ENCODE measurements around the gene SLC36A2. TPM values are rescaled to one million over a fixed set of nuclear protein-coding genes. Genes with fewer than 3 reads are reported as not detected.

The SLC36A2 gene
- total RNA-seq, 1 experiment from 2014 or later = not detected

DNA sequence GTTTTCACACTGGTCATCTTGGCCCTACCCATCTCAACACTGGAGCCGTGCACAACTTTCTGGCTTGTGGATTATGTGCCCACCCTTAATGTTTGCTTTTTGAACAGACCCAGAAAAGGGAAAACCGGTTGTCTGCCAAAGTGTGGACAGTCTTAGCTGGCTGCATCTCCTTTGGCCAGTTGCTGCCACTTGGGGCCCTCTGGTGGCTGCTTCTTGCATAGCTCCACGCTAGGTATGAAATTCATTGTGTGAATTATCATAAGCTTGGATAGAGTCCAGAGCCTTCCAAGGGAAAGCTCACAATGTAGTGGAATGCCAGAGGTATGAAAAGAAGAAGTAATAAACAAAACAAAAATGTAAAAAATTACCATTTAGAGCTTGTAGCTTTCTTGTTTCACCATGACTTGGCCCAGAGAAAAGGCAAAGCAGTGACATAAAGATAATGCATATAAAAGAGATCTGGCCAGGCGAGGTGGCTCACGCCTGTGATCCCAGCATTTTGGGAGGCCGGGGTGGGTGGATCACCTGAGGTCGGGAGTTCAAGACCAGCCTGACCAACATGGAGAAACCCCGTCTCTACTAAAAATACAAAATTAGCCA, 31.3 kb downstream of the SLC36A2 start:
- no peaks in the 10 kb centered on the region for H3K9me3 ChIP-seq (ENCODE audit: low read depth, low read length, poor library complexity, severe bottlenecking)
- POLR2A ChIA-PET (ENCODE audit: low non-redundant PET) = no interaction called here
- intact Hi-C loops (cut with micrococcal nuclease; ENCODE audit: unreplicated experiment) = loop anchor here (10.0 kb wide), 1 partner anchor 339 kb away; no protein-coding TSS in a partner anchor
- no peaks in the 10 kb centered on the region for H3K4me1 ChIP-seq (ENCODE audit: insufficient read depth, low read length, poor library complexity, severe bottlenecking)
- peak; percentile 64 for DNase-seq (ENCODE audit: low spot score)
- no peak overlapping the region for H3K27ac ChIP-seq (ENCODE audit: low read depth, low read length, poor library complexity, severe bottlenecking)
- TF ChIP-seq, protein P1, sequence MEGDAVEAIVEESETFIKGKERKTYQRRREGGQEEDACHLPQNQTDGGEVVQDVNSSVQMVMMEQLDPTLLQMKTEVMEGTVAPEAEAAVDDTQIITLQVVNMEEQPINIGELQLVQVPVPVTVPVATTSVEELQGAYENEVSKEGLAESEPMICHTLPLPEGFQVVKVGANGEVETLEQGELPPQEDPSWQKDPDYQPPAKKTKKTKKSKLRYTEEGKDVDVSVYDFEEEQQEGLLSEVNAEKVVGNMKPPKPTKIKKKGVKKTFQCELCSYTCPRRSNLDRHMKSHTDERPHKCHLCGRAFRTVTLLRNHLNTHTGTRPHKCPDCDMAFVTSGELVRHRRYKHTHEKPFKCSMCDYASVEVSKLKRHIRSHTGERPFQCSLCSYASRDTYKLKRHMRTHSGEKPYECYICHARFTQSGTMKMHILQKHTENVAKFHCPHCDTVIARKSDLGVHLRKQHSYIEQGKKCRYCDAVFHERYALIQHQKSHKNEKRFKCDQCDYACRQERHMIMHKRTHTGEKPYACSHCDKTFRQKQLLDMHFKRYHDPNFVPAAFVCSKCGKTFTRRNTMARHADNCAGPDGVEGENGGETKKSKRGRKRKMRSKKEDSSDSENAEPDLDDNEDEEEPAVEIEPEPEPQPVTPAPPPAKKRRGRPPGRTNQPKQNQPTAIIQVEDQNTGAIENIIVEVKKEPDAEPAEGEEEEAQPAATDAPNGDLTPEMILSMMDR (conservative IDR thresholded peaks at IDR 0.05; ENCODE audit: low read depth, low read length) = peak; percentile 93
- no peak for TF ChIP-seq EZH2 (IDR thresholded peaks at IDR 0.05; ENCODE audit: borderline replicate concordance, low read depth, low read length, poor library complexity, severe bottlenecking)
- H3K4me3 ChIP-seq (ENCODE audit: low read depth, low read length, poor library complexity, severe bottlenecking) = no peak overlapping the region
- no peaks in the 10 kb centered on the region for H3K36me3 ChIP-seq (ENCODE audit: insufficient read depth, low read length, poor library complexity, severe bottlenecking)
- H3K27me3 ChIP-seq (replicated peaks; ENCODE audit: insufficient read depth, low read depth, low read length, poor library complexity) = no peaks in the 10 kb centered on the region
- no TSS peak for BruUV-seq (replicated peaks)
- CTCF ChIA-PET = interaction anchor here (1.0 to 1.5 kb wide), 4 partner anchors 12 to 336 kb away, joined by 3 to 6 read pairs (median 4); partner anchors contain the start of gene SLC36A3

DNA sequence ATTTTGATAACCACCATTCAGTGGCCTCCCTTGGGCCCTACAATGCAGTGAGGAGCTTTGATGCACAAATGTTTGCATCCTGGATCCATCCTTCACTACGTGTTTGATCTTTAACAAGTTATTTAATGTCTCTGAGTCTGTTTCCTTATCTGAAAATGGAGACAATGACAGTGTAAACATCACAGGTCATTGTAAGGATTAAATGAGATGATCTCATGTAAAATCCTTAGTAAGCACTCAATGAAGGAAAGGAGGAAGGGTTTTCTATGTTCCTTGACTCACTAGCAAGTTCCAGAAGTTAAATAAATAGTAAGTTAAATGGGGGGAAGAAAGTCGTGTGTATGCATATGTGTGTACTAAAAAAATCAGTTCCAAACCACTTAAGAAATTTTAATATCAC, 34.0 kb downstream of the SLC36A2 start:
- Histone ChIP-seq H3K27me3 (replicated peaks; ENCODE audit: insufficient read depth, low read depth, low read length, poor library complexity) (no peaks in the 10 kb centered on the region), H3K4me1 (ENCODE audit: insufficient read depth, low read length, poor library complexity, severe bottlenecking) (no peaks in the 10 kb centered on the region), H3K4me3 (ENCODE audit: low read depth, low read length, poor library complexity, severe bottlenecking) (no peak overlapping the region), H3K27ac (ENCODE audit: low read depth, low read length, poor library complexity, severe bottlenecking) (no peak overlapping the region), H3K9me3 (ENCODE audit: low read depth, low read length, poor library complexity, severe bottlenecking) (no peaks in the 10 kb centered on the region), H3K36me3 (ENCODE audit: insufficient read depth, low read length, poor library complexity, severe bottlenecking) (no peaks in the 10 kb centered on the region)
- ChIA-PET CTCF (no interaction called here), POLR2A (ENCODE audit: low non-redundant PET) (no interaction called here)
- no peak for DNase-seq (ENCODE audit: low spot score)
- intact Hi-C loops (cut with micrococcal nuclease; ENCODE audit: unreplicated experiment) = loop anchor here (10.0 kb wide), 1 partner anchor 341 kb away; no protein-coding TSS in a partner anchor
- no TSS peak for BruUV-seq (replicated peaks)
- TF ChIP-seq, protein P1 (conservative IDR thresholded peaks at IDR 0.05; ENCODE audit: low read depth, low read length) = no peak
- no peak for TF ChIP-seq EZH2 (IDR thresholded peaks at IDR 0.05; ENCODE audit: borderline replicate concordance, low read depth, low read length, poor library complexity, severe bottlenecking)

GRCh38 chr5:151312756-151313324, 34.5 kb downstream of the SLC36A2 start:
- DNase-seq (ENCODE audit: low spot score) = no peak
- peaks cover 2% of the 10 kb centered on the region for H3K27me3 ChIP-seq (replicated peaks; ENCODE audit: insufficient read depth, low read depth, low read length, poor library complexity)
- H3K27ac ChIP-seq (ENCODE audit: low read depth, low read length, poor library complexity, severe bottlenecking) = no peak overlapping the region
- BruUV-seq (replicated peaks) = no TSS peak
- H3K9me3 ChIP-seq (ENCODE audit: low read depth, low read length, poor library complexity, severe bottlenecking) = no peaks in the 10 kb centered on the region
- intact Hi-C loops (cut with micrococcal nuclease; ENCODE audit: unreplicated experiment) = loop anchor here (10.0 kb wide), 1 partner anchor 342 kb away; no protein-coding TSS in a partner anchor
- no peak overlapping the region for H3K4me3 ChIP-seq (ENCODE audit: low read depth, low read length, poor library complexity, severe bottlenecking)
- ChIA-PET CTCF (no interaction called here), POLR2A (ENCODE audit: low non-redundant PET) (no interaction called here)
- TF ChIP-seq EZH2 (IDR thresholded peaks at IDR 0.05; ENCODE audit: borderline replicate concordance, low read depth, low read length, poor library complexity, severe bottlenecking) = no peak
- TF ChIP-seq, protein P1 (conservative IDR thresholded peaks at IDR 0.05; ENCODE audit: low read depth, low read length) = no peak
- no peaks in the 10 kb centered on the region for H3K4me1 ChIP-seq (ENCODE audit: insufficient read depth, low read length, poor library complexity, severe bottlenecking)
- H3K36me3 ChIP-seq (ENCODE audit: insufficient read depth, low read length, poor library complexity, severe bottlenecking) = no peaks in the 10 kb centered on the region

Measured in A673 (cell line).